Ishikawa (cell line): ENCODE data around the gene ZNF618.

Experiments
- CEBPB ChIP-seq: IDR thresholded peaks from 2 replicates; pipeline ENCODE4 v1.6.1; 2012
- CREB1 ChIP-seq: IDR thresholded peaks from 2 replicates; pipeline ENCODE4 v1.6.1; 2012; ENCODE audit warnings: low read depth
- EGR1 ChIP-seq: IDR thresholded peaks from 2 replicates; pipeline ENCODE4 v1.6.1; 2012
- EP300 ChIP-seq: IDR thresholded peaks from 2 replicates; pipeline ENCODE4 v1.6.1; 2012; ENCODE audit warnings: borderline replicate concordance
- FOXM1 ChIP-seq: IDR thresholded peaks from 2 replicates; pipeline ENCODE4 v1.6.1; 2012; ENCODE audit warnings: low read depth, borderline replicate concordance
- MAX ChIP-seq: IDR thresholded peaks from 2 replicates; pipeline ENCODE4 v1.6.1; 2012
- NFIC ChIP-seq: IDR thresholded peaks from 2 replicates; pipeline ENCODE4 v1.6.1; 2012
- RAD21 ChIP-seq: IDR thresholded peaks from 2 replicates; pipeline ENCODE4 v1.6.1; 2012; ENCODE audit warnings: low read depth
- REST ChIP-seq: IDR thresholded peaks from 2 replicates; pipeline ENCODE4 v1.6.1; 2012; ENCODE audit warnings: low read depth, mild to moderate bottlenecking
- TAF1 ChIP-seq: IDR thresholded peaks from 2 replicates; pipeline ENCODE4 v1.6.1; 2012; ENCODE audit warnings: low read depth, mild to moderate bottlenecking
- TCF12 ChIP-seq: IDR thresholded peaks from 2 replicates; pipeline ENCODE4 v1.6.1; 2012; ENCODE audit warnings: low read depth
- TEAD4 ChIP-seq: IDR thresholded peaks from 2 replicates; pipeline ENCODE4 v1.6.1; 2012
- USF1 ChIP-seq: IDR thresholded peaks from 2 replicates; pipeline ENCODE4 v1.6.1; 2012
- YY1 ChIP-seq: IDR thresholded peaks from 2 replicates; pipeline ENCODE4 v1.6.1; 2012; ENCODE audit warnings: low read depth
- ZBTB7A ChIP-seq: IDR thresholded peaks from 2 replicates; pipeline ENCODE4 v1.6.1; 2012; ENCODE audit warnings: low read depth

The ZNF618 gene

GRCh38 chr9:114098936-114099668 is 223.0 kb downstream of the ZNF618 start, which contains the start of gene KIF12:
KIF12 (minus strand) TSS chr9:114099292; CDS start chr9:114099276, 16 bp downstream.
- TF ChIP-seq ZBTB7A (no peak; the same call in 1 of the 2 replicates), MAX (0 out of 2 replicates have a peak, but pooled peaks have one; percentile 37)

DNA sequence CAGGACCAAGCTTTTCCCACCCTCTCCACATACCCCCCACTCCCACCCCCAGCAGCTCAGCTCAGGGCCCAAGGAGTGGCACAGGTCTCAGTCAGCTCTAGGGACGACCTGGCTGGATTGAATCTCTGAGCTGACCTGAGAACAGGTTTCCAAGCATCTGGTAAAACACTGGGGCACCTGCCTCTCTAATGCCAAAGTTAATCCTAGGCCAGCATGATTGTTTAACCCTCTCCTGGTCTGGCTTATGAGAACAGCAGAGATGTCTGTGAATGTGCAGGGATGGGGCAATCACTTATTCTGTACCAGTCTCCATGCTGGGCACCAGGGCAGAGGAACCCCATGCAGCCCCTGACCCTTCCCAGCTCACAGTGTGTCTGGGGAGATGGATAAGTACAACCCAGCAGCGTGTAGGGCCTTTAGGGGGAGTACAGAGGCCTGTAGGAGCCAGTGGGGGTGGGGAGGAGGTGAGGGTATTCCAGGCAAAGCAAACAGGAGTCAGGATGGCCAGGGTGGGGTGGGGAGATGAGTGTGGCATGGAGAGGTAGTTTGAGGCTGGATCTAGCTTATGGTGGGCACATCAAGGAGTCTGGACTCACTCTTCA is 223.7 kb downstream of the ZNF618 start:
- TF ChIP-seq TAF1: no peak
- TF ChIP-seq CEBPB: no peak
- TF ChIP-seq EGR1: no peak
- TF ChIP-seq FOXM1: no peak
- TF ChIP-seq CREB1: no peak
- no peak for TF ChIP-seq TCF12
- TF ChIP-seq NFIC: no peak
- no peak for TF ChIP-seq USF1
- no peak for TF ChIP-seq YY1
- no peak for TF ChIP-seq EP300
- no peak for TF ChIP-seq ZBTB7A

DNA sequence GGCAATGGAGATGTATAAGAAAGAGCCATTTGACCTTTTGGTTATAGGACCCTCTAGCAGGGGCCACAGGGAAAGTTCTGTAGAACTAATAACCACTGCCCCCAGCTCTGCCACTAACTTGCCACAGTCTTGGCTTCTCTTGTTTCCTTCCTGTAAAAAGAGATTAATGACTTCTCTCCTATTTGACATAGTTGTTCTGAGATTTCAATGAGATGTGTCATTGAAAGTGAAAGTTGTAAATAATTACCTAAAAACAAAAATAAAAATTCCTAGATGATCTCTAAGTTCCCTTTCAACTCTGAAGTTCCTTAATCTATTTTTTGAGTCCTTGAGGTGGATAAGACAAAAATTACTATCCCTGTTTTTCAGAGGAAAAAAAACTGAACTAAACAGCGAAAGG is 224.4 kb downstream of the ZNF618 start:
- TF ChIP-seq FOXM1 (no peak), ZBTB7A (no peak), CEBPB (no peak), EP300 (no peak)

- TF ChIP-seq REST: no peak
- TF ChIP-seq EP300: no peak
- no peak for TF ChIP-seq FOXM1
- TF ChIP-seq MAX: no peak
- TF ChIP-seq RAD21: no peak
- TF ChIP-seq ZBTB7A: no peak
- no peak for TF ChIP-seq EGR1
- no peak for TF ChIP-seq NFIC
Measured at GRCh38 chr9:114102484-114102883, 226.4 kb downstream of the ZNF618 start.

GRCh38 chr9:114105236-114105635 is 229.1 kb downstream of the ZNF618 start:
- TF ChIP-seq CREB1 (no peak), USF1 (no peak), FOXM1 (no peak), EGR1 (no peak), REST (no peak), TEAD4 (no peak), TAF1 (no peak), NFIC (no peak), MAX (no peak), YY1 (no peak), EP300 (no peak), RAD21 (no peak)
